ENCODE data around the gene FXYD1.
"Not testable (repeated sequence)": the region's sequence is repeated elsewhere in the genome, so short reads cannot be mapped to it uniquely, and the experiment has no call there.

FXYD1 gene

GRCh38 chr19:35138305-35138892 lies at the start of gene FXYD1:
TSS of gene FXYD1 (plus strand) at chr19:35138824. CDS start at chr19:35140080, 1,256 bp downstream.
- FAIRE-seq = no peak

DNA sequence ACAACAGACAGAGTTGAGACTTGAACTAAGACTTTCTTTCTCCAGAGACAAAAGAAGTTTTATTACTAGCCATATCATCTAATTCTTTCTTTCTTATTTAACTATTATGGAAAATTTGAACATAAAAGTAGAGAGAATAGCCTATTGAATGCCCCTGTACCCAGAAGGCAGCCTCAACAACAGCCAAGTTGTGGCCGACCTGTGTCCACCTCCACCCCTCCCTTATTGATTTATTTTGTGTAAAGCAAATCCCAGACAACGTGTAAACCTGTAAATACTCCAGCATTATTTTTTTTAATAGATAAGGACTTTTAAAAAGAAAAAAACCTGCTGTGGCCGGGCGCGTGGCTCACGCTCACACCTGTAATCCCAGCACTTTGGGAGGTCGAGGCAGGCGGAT lies 49.1 kb upstream of the FXYD1 start:
- FAIRE-seq = no peak

GRCh38 chr19:35090160-35090505 lies 48.5 kb upstream of the FXYD1 start:
- FAIRE-seq = no peak

- FAIRE-seq = no peak
Observed at GRCh38 chr19:35090506-35091214, 48.0 kb upstream of the FXYD1 start.

DNA sequence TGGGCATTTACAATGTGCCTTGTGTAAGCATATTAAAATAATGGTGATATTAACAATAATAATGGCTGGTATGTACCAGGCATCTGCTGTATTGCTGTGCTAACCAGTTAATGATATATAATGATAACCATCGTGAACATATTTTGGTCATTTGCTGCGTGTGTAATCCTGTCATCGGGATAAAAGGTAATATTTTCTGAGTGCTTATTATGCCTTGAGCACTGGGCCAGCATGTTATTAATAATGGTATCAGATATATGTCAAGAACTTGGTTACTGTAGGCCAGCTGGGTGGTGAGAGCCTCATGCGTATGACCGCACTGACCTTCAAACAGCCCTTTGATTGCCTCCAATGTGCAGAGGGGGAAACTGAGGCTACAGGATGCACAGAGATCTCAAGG lies 45.2 kb upstream of the FXYD1 start:
- FAIRE-seq = no peak

DNA sequence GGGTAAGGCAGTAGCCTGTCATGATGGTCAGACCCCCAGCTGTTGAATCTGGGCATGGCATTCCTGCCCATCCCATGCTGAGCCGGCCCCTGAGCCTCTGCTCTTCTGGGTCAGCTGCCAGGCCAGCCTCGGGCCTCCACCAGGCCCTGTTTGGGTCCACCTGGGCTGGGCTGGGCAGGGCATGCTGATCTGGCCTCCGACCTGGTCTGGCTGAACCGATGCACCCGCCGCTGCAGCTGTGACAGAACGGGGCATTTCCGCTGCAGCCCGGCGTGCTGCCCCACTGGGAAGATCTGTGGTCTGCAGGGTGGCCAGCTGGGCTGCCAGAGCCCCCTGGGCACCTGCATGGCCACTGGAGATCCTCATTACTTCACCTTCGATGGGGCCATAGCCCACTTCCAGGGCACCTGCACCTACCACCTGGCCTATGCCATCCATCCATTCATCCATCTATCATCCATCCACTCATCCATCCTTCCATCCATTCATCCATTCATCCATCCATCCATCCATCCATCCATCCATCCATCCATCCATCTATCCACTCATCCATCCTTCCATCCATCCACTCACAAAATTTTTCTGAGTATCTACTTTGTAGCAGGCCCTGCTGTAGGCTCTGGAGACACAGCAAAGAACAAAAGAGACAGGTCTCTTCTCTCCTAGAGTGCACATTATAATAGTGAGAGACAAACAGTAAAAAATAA lies 44.5 kb upstream of the FXYD1 start:
- no peak for FAIRE-seq

DNA sequence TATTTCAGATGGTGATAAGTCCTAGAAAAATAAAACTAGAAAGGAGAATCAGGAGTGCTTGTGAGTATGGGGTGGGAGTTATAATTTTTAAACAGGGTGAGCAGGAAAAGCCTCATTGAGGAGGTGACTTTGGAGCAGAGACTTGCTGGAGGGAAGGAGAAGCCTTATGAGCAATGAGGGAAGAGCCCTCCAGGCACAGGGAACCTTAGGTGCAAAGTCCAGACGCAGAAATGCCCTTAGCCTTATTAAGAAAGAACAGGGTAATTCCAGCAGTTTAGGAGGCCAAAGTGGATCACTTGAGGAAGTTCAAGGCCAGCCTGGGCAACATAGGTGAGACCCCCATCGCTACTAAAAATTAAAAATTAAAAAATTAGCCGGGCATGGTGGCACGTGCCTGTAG lies 44.0 kb upstream of the FXYD1 start:
- no peak for FAIRE-seq

- FAIRE-seq = no peak
Observed at GRCh38 chr19:35095667-35096368, 42.8 kb upstream of the FXYD1 start.

GRCh38 chr19:35098413-35099049 lies 40.1 kb upstream of the FXYD1 start:
- FAIRE-seq = no peak

DNA sequence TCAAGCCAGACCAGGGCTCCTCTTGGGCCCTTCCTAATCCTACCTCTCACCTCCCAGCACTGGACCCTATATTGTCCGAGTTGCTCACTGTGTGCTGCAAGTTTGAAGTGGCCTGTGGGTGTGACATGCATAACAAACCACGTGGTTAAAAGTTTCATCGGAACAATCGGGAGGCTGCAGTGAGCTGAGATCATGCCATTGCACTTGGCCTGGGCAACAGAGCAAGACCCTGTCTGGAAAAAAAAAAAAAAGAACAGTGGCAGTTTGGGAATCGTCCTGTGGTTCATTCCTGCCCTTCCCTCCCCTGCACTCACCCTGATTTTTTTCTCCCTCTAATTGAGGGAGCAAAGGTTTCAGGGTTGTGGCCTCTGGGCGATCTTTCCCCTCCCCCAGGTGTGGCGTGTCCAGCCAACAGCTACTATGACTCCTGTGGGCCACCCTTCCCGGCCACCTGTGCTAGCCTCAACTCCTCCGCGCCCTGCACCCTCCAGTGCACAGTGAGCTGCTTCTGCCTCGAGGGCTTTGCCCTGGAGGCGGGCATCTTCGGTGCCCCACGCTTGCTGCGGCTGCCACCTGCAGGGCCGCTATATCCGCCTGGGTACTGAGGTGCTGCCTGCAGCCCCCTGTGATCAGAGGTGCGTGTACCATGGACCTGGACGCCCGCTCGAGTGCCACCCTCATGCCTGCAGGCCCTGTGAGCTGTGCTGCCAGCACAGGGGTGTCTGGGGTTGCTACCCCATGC lies 39.3 kb upstream of the FXYD1 start:
- no peak for FAIRE-seq

DNA sequence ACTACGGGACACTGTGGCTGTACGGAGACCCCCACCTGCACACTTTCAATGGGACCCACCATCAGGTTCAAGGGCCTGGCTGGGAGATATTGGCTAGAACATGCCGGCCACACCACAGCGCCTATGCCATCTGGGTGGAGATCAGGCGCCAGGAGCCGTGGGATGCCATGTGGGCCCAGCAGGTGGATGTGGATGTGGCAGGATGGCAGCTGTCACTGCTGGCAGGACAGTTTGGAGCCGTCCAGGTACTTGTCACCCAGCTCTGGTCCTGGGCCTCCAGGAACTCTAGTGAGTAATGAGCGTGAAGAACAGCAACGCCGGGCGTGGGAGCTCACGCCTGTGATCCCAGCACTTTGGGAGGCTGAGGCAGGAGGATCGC lies 38.7 kb upstream of the FXYD1 start:
- FAIRE-seq = no peak

- no peak for FAIRE-seq
Observed at GRCh38 chr19:35100588-35101533, 37.8 kb upstream of the FXYD1 start.

DNA sequence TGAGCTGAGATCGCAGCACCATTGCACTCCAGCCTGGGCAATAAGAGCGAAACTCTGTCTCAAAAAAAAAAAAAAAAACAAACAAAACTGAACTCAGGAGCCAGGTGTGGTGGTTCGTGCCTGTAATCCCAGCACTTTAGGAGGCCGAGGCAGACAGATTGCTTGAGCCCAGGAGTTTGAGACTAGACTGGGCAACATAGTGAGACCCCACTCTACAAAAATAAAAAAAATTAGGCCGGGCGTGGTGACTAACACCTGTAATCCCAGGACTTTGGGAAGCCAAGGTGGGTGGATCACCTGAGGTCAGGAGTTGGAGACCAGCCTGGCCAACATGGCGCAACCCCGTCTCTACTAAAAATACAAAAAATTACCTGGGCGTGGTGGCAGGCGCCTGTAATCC lies 36.7 kb upstream of the FXYD1 start:
- not testable (repeated sequence) for FAIRE-seq

- not testable (repeated sequence) for FAIRE-seq
Observed at GRCh38 chr19:35103614-35104013, 35.0 kb upstream of the FXYD1 start.

- no peak for FAIRE-seq
Observed at GRCh38 chr19:35104361-35104760, 34.3 kb upstream of the FXYD1 start.

- FAIRE-seq = no peak
Observed at GRCh38 chr19:35105047-35105410, 33.6 kb upstream of the FXYD1 start.

DNA sequence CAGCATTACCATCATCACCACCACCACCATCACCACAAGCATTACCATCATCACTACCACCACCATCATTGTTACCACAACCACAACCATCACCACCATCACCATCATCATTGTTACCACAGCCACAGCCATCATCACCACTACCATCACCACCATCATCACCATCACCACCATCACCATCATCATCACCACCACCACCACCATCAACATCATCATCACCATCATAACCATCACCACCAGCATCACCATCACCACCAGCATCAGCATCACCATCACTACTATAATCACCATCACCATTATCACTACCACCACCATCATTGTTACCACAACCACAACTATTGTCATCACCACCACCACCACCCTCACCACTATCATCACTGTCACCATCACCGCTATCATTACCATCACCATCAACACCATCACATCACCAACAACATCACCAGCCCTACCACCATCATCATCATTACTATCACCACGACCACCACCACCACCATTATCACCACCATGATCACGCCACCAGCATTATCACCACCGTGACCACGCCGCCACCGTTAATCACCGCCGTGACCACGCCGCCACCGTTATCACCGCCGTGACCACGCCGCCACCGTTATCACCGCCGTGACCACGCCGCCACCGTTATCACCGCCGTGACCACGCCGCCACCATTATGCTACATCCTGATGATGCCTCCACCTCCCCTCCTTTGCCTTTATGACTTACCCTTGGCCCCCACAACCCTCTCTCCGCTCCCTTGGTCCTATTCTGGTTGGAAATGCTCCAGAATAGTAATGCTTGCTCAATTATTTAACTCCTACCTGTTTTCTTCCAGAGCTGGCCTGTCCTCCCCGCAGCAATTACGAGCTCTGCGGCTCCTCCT lies 33.0 kb upstream of the FXYD1 start:
- FAIRE-seq = no peak

- no peak for FAIRE-seq
Observed at GRCh38 chr19:35106291-35106583, 32.4 kb upstream of the FXYD1 start.

GRCh38 chr19:35106898-35107541 lies 31.6 kb upstream of the FXYD1 start:
- no peak for FAIRE-seq

GRCh38 chr19:35107545-35107944 lies 31.1 kb upstream of the FXYD1 start:
- FAIRE-seq = no peak
